Activated CD8-positive, alpha-beta memory T cell treated with anti-CD3 and anti-CD28 coated beads for 1 hour (primary cell): ENCODE results near the gene RELB.
"Not testable (repeated sequence)": the region's sequence is repeated elsewhere in the genome, so short reads cannot be mapped to it uniquely, and the experiment has no call there.

Source experiments
- DNase-seq, 2 donors: peaks; one replicate each; pipeline ENCODE4 v3.0.0-alpha.2; 2020; ENCODE audit warnings: low read depth in 1 of 2; ENCODE audit errors: extremely low read depth in 1 of 2

Gene RELB, protein sequence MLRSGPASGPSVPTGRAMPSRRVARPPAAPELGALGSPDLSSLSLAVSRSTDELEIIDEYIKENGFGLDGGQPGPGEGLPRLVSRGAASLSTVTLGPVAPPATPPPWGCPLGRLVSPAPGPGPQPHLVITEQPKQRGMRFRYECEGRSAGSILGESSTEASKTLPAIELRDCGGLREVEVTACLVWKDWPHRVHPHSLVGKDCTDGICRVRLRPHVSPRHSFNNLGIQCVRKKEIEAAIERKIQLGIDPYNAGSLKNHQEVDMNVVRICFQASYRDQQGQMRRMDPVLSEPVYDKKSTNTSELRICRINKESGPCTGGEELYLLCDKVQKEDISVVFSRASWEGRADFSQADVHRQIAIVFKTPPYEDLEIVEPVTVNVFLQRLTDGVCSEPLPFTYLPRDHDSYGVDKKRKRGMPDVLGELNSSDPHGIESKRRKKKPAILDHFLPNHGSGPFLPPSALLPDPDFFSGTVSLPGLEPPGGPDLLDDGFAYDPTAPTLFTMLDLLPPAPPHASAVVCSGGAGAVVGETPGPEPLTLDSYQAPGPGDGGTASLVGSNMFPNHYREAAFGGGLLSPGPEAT

DNA sequence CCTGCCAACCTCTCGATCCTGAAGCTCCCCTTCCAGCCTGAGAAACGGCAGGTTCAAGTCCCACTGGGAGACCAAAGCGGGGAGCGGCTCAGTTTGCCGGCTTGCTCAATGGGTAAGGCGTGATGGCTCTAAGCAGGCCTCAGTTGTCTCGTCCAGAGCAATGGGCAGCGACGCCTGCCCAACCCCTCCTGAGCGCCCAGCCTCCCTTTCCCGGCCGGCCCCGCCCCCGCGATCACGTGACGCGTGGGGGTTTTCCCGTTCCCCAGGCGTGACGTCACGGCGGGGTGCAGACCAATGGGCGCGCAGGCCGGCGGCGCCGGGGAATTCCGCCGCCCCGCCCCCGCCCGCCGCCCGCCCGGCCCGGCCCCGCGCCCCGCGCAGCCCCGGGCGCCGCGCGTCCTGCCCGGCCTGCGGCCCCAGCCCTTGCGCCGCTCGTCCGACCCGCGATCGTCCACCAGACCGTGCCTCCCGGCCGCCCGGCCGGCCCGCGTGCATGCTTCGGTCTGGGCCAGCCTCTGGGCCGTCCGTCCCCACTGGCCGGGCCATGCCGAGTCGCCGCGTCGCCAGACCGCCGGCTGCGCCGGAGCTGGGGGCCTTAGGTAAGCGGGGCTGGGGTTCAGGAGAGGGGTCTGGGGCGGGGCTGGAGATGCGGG, at the start of gene RELB:
RELB (plus strand) TSS at position 378 of the 653 bp plus-strand sequence; CDS start at position 494, 116 bp downstream.
- peak; percentile 85 to 98 for DNase-seq

DNA sequence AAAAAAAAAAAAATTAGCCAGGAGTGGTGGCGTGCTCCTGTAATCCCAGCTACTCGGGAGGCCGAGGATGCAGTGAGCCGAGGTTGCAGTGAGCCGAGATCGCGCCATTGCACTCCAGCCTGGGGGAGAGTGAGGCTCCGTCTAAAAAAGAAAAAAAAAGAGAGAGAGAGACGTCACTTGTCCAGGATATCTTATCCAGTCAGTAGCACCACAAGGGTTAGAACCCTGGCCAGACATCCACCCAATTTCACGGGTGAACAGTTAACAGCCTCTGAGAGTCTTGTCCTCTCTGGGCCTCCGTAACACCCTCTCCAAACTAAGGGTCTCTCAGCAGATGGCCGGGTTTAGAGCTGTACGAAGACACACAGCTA, 47.0 kb upstream of the RELB start:
- DNase-seq = no peak

DNA sequence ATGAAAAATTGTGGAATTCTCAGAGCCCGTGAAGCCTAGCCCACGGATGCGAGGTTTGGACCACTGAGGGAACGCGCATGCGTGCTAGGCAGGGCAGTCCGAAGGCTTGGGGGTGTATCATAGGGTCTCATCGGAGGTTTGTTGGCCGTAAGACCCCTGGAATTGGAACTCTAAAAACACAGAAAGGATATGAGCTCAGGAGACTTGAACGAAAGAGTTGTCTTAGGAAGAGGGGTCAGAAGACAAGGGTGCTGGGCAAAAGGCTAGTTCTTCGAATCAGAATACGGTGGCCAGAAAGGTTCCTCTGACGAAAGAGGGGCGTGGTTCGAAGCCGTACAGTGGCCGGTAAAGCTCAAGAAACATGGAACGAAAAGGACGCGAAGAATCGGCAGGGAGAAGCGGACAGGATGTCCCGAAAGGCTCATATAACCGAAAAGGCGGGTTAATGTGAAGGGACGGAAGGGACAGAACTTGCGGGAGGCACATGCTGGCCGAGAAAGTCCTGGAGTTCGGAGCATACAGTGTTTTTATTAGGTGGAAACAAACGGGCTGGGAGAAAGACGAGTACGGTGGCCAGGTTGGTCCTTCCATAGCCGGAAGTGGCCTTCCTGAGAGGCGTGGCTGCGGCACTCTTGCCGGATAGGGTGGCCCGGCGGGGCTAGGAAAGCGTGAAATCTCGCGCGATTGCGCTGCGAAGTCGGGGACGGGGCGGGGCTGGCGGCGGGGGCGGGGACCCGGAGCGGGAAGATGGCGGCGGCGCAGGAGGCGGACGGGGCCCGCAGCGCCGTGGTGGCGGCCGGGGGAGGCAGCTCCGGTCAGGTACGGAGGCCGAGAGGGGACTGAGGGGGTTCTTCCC, 46.4 kb upstream of the RELB start, which contains the start of gene CLPTM1:
CLPTM1 (plus strand) TSS at position 732 of the 856 bp plus-strand sequence; CDS start at position 748, 16 bp downstream.
- DNase-seq = peak; percentile 93 to 96

DNA sequence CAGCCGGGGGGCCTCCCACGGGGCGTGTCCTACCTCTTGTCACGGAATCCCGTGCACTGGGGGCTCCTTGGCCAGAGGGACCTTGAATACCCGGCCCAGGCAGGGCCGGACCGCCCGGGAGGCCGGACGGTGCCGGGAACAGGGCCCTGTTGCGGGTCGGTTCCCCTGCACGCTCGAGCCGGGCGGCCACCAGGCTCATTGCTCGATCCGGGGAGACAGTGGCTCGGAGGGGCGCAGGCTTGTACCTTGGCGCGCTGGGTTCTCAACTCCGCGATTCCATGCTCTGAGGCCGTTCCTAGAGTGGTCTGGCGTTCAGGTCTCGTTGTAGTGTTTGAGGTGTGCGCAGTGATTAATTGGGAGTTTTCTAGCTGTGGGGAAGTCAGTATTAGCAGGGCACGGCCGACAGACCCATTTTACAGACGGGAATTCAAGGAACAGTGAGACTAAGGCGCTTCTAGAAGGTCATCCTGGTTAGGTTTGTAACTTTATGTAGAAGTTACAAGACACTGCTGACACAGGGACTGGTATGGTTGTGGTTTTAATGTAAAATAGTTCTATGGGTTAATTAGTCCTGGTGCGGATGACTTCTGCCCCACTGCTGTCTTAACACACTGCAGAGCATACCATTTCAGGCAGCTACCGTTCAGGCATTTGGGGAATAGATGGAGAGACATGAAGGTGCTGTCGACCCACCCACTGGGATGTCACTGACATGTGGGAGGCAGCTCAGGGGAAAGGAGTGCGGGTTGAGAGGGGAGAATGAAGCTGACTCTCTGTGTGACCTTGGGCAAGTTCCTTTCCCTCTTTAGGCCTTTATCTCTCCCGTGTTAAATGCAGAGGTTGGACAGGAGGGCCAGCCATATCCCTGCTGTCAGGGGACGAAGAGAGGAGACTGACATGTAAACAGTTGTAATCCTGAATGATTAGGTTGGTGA, 45.5 kb upstream of the RELB start:
- no peak for DNase-seq

DNA sequence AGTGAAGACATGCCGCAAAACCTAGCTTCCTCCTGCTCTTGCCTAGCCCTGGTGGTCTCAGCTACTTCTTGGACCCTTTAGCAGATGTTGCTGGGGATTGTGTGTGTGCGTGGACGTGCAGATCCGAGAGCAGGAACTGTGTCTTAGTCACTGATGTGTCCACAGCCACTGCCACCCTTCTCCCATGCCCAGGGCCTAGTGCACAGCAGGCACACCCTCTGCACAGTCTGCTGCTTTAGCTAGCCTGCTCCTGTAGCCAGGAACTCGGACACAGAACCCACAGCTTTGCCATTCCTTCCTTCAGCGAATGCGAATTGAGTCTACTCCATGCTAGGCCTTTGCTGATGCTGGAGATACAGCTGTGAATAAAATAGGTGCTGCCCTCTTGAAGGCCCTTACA, 43.7 kb upstream of the RELB start:
- DNase-seq = no peak

DNA sequence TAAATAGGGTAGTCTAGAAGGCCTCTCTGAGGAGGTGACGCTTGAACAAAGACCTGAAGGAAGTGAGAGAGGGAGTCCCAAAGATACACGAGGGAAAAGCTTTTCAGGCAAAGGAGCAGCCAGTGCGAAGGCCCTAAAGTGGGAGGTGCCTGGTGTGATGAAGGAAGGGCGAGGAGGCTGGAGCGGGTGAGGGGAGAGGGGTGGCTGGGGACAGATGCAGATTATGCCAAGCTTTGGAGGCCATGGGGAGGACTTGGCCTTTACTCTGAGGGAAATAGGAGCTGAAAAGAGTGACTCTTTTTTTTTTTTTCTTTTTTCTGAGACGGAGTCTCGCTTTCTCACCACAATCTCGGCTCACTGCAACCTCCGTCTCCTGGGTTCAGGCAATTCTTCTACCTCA, 43.2 kb upstream of the RELB start:
- no peak for DNase-seq

DNA sequence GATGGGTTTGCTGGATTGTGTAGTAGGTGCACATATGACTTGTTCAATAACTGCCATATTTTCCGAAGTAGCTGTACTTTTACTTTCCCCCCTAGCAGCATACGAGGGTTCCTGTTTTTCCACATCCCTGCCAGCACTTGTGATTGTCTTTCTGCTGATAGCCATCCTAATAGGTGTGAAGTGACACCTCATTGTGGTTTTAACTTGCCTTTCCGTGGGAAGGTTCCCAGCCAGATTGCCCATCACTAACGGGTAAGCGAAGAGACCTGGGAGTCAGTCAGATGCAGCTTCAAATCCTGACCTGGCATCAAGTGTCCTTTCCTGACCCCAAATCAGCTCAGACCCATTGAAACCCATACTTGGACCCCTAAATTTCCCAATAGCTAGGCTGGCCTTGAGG, 41.6 kb upstream of the RELB start:
- DNase-seq = no peak

DNA sequence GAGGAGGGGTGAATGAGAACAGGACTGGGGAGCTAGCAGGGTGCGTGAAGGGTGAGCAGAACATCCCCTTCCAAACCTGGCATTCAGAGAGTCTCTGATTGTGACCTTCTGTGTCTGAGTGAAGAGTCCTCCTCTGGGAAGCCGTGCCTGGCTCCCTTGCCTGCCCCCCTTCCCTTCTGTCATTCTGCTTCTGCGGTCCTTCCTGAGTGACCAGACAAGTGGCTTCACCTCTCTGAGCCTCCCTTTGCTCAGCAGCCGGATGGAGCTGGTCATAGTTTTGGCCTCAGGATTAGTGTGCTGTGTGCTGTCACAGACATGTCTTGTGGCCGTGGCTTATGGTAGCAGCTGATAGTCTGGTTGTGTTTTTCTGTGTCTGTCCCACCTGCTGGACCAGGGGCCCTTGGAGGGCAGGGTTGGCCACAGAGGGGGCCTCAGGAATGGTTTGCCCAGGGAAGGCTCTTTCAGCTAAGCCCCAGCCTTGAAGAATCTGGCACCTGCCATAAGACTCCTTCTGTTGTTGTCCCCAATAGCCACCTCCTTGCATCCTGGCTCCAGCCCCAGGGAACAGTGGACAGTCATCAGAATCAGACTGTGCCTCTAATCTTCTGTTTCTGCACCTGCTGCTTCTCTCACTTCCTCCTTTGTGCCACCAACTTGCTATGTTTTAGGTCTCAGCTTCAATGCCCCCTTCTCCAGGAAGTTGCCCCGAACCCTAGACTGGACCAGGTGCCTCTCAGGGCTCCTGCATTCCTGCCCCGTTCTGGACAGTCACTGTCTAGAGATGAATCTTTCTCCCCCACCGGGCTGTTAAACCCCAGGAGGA, 40.1 kb upstream of the RELB start:
- no peak for DNase-seq

DNA sequence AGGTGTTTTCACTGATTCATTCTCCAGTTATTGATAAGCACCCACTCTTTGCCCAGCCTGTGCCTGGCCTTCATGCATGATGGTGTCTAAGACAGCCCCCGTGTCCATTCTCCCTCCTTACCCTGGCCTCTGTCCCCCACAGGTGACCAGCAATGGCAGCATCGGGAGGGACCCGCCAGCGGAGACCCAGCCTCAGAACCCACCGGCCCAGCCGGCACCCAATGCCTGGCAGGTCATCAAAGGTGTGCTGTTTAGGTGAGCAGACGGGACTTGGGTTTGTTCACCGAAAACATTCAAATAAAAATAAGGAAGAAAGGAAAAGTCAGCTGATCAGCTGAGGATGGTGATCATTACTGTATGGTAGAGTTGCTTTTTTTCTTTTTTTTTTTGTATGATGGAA, 39.4 kb upstream of the RELB start:
- DNase-seq = no peak

DNA sequence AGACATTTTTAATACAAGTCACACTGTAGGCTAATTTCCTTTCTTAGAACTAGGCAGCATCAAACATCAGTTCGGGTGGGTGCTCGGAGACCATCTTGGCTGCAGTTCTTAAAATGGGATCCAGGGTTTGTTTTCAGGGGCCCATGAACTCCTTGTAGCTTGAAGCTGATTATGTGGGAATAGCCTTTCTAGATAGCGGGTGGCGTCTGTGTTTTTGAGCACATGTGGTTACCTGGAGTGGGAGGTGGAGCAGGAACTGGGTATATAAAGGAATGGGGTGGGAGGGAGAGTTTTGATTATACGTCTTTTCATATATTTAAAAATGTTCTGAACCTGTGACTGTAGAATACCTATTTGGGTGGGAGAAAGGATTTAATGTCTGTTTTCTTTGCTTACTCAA, 33.1 kb upstream of the RELB start:
- DNase-seq = no peak

DNA sequence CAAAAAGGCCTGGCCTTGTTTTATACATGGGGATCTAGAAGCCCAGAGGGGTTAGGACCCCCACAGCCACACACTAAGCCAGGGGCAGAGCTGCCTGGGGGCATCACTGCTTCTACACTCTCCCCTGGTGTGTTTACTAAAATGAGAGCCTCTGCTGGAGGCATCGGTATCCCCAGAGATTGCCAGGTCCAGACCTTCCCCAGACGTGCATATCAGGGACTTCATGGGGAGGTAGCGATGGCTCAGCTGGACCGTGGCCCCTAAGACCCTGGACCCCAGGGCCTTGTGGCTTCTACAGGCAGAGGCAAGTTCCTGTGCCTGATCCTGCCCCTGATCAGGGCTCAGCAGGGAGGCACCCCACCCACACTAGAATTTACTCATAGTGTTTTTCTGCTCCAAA, 32.6 kb upstream of the RELB start:
- DNase-seq = no peak

DNA sequence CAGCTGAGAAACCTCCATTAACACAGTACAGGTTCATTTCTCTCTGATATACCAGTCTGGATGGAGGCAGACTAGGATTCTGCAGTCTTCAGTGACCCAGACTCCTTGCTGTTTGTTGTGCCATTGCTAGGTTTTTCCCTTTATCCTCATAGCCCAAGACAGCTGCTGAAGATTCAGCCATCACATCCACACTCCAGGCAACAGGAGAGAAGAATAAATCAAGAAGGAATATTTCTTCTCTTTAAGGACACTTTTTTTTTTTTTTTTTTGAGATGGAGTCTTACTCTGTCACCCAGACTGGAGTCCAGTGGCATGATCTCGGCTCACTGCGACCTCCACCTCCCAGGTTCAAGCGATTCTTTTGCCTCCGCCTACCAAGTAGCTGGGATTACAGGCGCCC, 31.8 kb upstream of the RELB start:
- no peak for DNase-seq

DNA sequence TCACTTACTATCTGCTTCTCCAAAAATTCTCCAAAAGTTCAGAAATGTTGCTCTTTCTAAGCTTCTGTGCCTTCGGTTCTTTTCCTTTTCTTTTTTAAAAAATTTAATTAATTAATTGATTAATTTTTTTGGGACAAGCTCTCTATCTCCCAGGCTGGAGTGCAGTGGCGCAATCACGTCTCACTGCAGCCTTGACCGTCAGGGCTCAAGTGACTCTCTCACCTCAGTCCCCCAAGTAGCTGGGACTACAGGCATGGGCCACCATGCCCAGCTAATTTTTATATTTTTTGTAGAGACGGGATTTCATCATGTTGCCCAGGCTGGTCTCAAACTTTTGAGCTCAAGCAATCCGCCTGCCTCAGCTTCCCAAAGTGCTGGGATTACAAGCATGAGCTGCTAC, 29.8 kb upstream of the RELB start:
- DNase-seq = not testable (repeated sequence)

DNA sequence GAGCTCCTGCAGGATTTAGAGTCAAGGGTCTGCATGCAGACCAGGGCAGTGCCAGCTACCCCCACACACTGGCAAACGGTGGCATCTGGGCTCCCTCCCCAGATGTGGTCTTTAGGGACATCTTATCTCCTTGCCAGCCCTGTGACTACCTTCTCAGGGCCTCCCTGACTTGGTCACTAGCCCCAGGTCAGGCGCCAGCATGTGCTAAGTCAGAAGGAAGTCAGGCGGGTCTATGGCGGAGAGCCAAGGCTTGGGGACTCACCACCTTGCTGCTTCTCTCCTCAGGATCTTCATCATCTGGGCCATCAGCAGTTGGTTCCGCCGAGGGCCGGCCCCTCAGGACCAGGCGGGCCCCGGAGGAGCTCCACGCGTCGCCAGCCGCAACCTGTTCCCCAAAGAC, 28.5 kb upstream of the RELB start:
- DNase-seq = no peak

DNA sequence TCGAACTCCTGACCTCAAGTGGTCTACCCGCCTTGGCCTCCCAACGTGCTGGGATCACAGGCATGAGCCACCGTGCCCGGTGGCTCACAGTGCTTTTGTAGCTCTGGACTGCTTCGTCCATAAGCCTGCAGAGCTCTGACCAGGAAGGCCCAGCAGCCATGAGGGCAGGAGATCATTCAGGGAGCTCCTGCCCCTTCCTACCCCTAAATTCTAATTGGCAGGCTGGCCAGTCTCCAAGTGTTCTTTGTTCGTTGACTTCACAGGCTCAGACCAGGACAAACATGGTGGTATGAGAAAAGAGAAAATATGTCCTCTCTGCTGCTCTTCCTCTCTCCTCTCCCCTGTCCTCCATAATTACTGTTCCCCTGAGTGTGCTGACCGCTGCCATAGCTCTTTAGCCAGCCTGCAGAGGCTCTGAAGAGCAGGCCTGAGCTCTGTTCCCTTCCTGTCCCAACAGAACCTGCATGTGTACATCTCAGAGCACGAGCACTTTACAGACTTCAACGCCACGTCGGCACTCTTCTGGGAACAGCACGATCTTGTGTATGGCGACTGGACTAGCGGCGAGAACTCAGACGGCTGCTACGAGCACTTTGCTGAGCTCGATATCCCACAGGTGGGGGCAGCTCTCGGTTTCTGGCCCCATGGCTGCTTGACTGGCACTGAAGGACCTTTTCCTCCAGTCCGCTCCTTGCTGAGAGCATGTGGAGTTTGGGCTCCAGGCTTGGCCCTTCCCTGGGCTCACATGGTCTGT, 27.1 kb upstream of the RELB start:
- DNase-seq = no peak

DNA sequence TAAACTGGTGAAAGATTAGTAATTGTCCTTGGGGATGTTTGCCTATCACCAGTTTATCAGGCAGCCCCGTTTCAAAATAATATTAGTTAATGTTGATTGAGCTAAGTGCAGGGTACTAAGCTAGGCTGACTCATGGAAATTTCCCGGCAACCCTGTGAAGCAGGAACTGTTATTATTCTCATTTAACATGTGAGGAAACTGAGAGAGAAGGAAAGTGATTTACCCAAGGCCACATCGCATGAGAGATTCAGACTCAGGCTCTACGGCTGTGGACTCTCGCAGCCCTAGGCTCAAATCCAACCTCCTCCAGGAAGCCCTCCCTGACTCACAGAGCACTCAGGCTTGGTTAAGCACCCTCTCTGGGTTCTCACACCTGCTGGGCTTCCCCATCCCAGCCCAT, 26.4 kb upstream of the RELB start:
- DNase-seq = no peak

DNA sequence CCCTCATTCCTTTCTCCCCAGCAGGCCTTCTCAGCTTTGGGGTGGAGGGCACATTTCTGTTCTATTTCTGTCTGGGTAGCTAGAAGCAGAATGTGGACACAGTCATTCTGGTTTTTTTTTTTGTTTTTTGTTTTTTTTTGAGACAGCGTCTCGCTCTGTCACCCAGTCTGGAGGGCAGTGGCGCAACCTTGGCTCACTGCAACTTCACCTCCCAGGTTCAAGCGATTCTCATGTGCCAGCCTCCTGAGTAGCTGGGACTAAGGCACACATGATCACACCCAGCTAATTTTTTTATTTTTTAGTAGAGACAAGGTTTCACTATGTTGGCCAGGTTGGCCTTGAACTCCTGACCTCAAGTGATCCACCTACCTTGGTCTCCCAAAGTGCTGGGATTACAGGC, 25.8 kb upstream of the RELB start:
- DNase-seq = no peak

DNA sequence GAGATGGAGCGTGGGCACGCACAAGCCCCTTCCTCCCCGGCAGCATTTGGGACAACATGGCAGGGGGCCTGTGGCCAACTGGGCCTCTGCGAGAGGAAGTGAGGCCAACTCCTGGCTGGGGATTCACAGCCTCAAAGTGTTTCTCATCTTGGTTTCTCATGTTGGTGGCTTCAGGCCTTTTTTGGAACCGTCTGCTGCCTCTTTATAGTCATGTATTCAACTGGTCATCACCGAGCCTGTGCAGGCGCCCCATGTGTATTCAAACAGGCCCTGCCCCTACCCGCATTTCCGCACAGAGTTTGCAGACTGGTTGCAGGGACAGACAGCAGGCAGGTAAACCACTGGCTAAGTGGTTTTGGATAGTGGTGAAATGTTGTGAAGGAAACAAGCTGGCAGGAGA, 17.3 kb upstream of the RELB start:
- DNase-seq = no peak

DNA sequence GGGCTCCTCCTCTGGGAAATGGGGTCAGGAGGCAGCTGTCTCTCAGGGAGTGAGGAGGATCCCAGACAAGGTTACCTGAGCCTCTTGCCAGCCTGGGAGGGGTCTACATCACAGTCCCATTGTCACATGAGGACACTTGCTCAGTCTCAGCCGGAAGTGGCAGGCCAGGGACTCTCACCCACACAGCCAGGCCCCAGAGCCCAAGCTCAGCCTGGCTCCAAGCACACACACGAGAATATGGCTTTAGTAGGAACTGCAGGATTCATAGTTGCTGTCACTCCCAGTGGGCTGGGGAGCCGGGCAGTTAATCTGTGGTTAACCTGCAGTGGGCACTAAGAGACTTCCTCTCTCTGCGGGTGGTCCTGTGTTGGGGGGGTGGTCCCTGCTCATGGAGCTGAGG, 15.8 kb upstream of the RELB start:
- no peak for DNase-seq
